Mononuclear cell (primary cell): Measurements from ENCODE around the gene CEP131. TPM values are rescaled to one million over a fixed set of nuclear protein-coding genes. Genes with fewer than 3 reads are reported as not detected.
"Not testable (repeated sequence)": the region's sequence is repeated elsewhere in the genome, so short reads cannot be mapped to it uniquely, and the experiment has no call there.

Source experiments
- H3K27me3 ChIP-seq: 2 replicates; pipeline ENCODE4 v1.6.0; 2011; ENCODE audit warnings: low read length, control low read depth; ENCODE audit not compliant: insufficient read depth
- H3K4me1 ChIP-seq: 2 replicates; pipeline ENCODE4 v1.5.1; 2011; ENCODE audit warnings: mild to moderate bottlenecking, low read length, control low read depth; ENCODE audit not compliant: insufficient read depth
- H3K4me3 ChIP-seq: 2 replicates; pipeline ENCODE4 v1.5.1; 2011; ENCODE audit warnings: mild to moderate bottlenecking, low read length, moderate library complexity
- H3K9me3 ChIP-seq: 2 replicates; pipeline ENCODE4 v1.5.1; 2011; ENCODE audit warnings: low read depth, mild to moderate bottlenecking, control low read depth, low read length
- total RNA-seq: library from RNA; depleted of rRNA; stranded (reverse); fragments of >200 nt; gene quantifications from one replicate; pipeline ENCODE4 v1.2.3, GENCODE V29; 2012

Gene CEP131
- total RNA-seq, 1 donor: 4.8 TPM

GRCh38 chr17:81148571-81148970 lies 74.2 kb downstream of the CEP131 start:
- Histone ChIP-seq H3K27me3 (no peaks in the 10 kb centered on the region), H3K4me3 (no peak overlapping the region), H3K9me3 (no peaks in the 10 kb centered on the region), H3K4me1 (peaks cover 47% of the 10 kb centered on the region)

DNA sequence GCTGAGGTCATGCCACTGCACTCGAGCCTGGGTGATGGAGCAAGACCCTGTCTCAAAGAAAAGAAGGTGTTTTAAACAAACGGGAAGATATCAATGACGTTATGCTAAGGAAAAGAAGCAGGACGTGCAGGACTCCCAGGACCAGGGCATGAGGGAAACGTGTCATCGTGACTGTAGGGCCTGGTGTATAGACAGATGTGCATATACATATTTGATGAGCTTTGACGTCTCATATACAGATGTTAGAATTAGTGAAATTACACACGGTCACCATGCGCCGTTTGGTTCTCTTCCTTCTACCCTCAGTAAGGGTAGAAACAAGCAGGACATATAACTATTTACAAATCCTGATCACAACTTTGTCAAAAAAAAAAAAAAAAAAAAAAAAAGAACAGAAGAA lies 75.1 kb downstream of the CEP131 start:
- peaks cover 45% of the 10 kb centered on the region for H3K4me1 ChIP-seq
- no peaks in the 10 kb centered on the region for H3K9me3 ChIP-seq
- no peaks in the 10 kb centered on the region for H3K27me3 ChIP-seq
- H3K4me3 ChIP-seq: no peak overlapping the region

- peaks cover 30% of the 10 kb centered on the region for H3K4me1 ChIP-seq
- not testable (repeated sequence) for H3K4me3 ChIP-seq, H3K27me3 ChIP-seq, H3K9me3 ChIP-seq
Measured at GRCh38 chr17:81146208-81146607, 76.6 kb downstream of the CEP131 start.

DNA sequence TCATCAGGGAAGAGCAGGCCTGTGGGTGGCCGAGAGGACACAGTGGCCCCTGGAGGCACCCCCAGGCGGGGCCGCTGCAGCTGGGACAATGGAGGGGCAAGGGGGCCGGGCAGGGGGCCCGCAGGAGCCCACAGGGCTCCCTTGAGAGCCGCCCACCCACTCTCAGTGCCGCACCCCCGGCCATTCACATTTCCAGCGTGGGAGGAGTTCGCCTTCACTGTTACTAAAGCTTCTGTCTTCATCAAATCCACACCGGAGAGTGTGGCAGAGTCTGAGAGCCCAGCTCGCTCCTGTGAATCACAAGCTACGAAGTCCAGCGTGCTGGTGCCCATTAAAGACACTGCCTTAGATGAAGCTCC lies 78.4 kb downstream of the CEP131 start:
- Histone ChIP-seq H3K4me3 (no peak overlapping the region), H3K27me3 (no peaks in the 10 kb centered on the region), H3K9me3 (no peaks in the 10 kb centered on the region), H3K4me1 (peaks cover 13% of the 10 kb centered on the region)

- no peaks in the 10 kb centered on the region for H3K9me3 ChIP-seq
- H3K4me1 ChIP-seq: peaks cover 8% of the 10 kb centered on the region
- H3K27me3 ChIP-seq: no peaks in the 10 kb centered on the region
- no peak overlapping the region for H3K4me3 ChIP-seq
Measured at GRCh38 chr17:81143717-81144422, 78.9 kb downstream of the CEP131 start.

GRCh38 chr17:81143200-81143527 lies 79.6 kb downstream of the CEP131 start:
- Histone ChIP-seq H3K4me3 (no peak overlapping the region), H3K27me3 (no peaks in the 10 kb centered on the region), H3K4me1 (peaks cover 5% of the 10 kb centered on the region), H3K9me3 (no peaks in the 10 kb centered on the region)

DNA sequence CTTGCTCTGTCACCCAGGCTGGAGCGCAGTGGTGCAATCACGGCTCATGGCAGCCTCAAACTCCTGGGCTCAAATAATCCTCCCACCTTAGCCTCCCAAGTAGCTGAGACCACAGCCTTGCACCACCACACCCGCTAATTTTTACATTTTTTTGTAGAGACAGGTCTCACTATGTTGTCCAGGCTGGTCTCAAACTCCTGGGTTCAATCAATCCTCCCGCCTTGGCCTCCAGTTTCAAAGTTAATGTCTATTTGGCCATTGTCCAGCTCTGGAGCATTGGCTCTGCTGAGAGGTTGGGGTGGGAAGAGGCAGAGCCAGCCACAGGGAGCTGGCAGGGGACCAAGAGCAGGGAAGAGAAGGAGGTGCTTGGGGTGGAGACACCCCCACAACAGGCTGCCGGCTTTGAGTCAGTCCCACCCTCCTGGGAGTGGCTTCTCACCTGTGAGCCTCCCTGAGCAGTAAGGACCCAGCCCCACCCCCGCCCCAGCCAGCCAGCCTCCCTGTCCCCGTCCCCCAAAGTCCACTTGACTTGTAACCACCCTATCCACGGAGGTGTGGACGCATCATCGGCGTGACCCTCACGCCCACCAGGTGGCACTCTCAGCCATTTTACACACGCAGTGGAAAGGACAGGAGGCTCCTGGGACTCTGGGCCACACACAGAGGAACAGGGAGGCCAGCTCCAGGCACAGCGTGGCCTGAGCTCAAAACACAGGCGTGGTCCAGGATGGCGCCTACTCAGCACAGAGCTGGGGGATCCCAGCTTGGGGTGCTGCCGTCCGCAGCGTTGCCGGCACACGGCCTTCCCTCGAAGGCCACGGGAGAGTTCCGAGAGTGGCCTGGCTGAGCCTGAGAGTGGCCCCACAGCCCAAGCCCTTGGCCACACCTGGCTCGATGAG lies 80.2 kb downstream of the CEP131 start:
- H3K4me3 ChIP-seq: no peak overlapping the region
- H3K27me3 ChIP-seq: no peaks in the 10 kb centered on the region
- H3K9me3 ChIP-seq: no peaks in the 10 kb centered on the region
- peaks cover 5% of the 10 kb centered on the region for H3K4me1 ChIP-seq

DNA sequence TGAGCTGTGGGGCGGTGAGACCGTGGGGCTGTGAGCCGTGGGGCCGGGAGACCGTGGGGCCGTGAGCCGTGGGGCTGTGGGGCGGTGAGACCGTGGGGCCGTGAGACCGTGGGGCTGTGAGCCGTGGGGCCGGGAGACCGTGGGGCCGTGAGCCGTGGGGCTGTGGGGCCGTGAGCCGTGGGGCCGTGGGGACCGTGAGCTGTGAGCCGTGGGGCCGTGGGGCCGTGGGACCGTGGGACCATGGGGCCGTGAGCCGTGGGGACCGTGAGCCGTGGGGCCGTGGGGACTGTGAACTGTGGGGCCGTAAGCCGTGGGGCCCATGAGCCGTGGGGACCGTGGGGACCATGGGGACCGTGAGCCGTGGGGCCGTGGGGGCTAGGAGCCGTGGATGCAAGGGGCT lies 82.1 kb downstream of the CEP131 start:
- H3K9me3 ChIP-seq: no peaks in the 10 kb centered on the region
- no peaks in the 10 kb centered on the region for H3K27me3 ChIP-seq
- peaks cover 5% of the 10 kb centered on the region for H3K4me1 ChIP-seq
- H3K4me3 ChIP-seq: no peak overlapping the region

DNA sequence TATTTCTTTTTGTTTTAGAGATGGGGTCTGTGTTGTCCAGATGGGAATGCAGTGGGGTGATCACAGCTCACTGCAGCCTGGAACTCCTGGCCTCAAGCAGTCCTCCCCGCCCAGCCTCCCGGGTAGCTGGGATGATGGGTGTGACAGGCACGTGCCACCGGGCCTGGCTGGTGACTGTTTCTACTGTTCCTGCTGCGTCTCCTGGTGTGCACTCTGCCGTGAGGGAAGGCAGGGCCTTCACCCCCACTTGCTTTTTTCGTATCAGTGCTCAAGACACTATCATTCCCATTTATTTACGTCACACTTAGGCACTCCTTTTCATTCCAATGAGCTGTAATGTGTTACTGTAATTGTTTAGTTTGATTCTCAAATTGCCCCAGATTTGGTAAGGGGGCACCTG lies 82.7 kb downstream of the CEP131 start:
- H3K9me3 ChIP-seq: no peaks in the 10 kb centered on the region
- H3K4me1 ChIP-seq: peaks cover 5% of the 10 kb centered on the region
- no peak overlapping the region for H3K4me3 ChIP-seq
- H3K27me3 ChIP-seq: no peaks in the 10 kb centered on the region

Other genes with a start within 250 kb of the CEP131 start
- 14.4 TPM for gene CHMP6, start 231.1 kb downstream of the CEP131 start, total RNA-seq
- gene BAIAP2, start 187.8 kb downstream of the CEP131 start, total RNA-seq: 5.1 TPM
- not detected for gene PVALEF, start 57.5 kb downstream of the CEP131 start, total RNA-seq
- gene AATK, start 56.7 kb downstream of the CEP131 start, total RNA-seq: 2.0 TPM
- gene TEPSIN, start 16.1 kb upstream of the CEP131 start, total RNA-seq: 39.6 TPM
- gene NDUFAF8, start 16.4 kb upstream of the CEP131 start, total RNA-seq: 9.3 TPM
- 30.9 TPM for gene SLC38A10, start 72.3 kb upstream of the CEP131 start, total RNA-seq
- gene BAHCC1, start 172.5 kb upstream of the CEP131 start, total RNA-seq: 2.0 TPM